ENCODE results near the gene NIPA2. TPM values are rescaled to one million over a fixed set of nuclear protein-coding genes. Genes with fewer than 3 reads are reported as not detected.
A peak's percentile ranks its signal among the peaks of the same experiment; 100 is the strongest.

NIPA2 gene
- total RNA-seq, 1 donor, result 69.1 TPM

GRCh38 chr15:22868928-22869327 is 30.5 kb downstream of the NIPA2 start:
- no peak for TF ChIP-seq CTCF (IDR thresholded peaks at IDR 0.05; ENCODE audit: insufficient read depth, low read depth, low read length)
- DNase-seq (ENCODE audit: low read depth), result no peak
- H3K4me3 ChIP-seq (ENCODE audit: low read depth, low read length), result no peak overlapping the region

- no peak for DNase-seq (ENCODE audit: low read depth)
- H3K4me3 ChIP-seq (ENCODE audit: low read depth, low read length), result no peak overlapping the region
- no peak for TF ChIP-seq CTCF (IDR thresholded peaks at IDR 0.05; ENCODE audit: insufficient read depth, low read depth, low read length)
Observed at GRCh38 chr15:22869856-22870255, 31.4 kb downstream of the NIPA2 start.

- DNase-seq (ENCODE audit: low read depth), result no peak
- no peak overlapping the region for H3K4me3 ChIP-seq (ENCODE audit: low read depth, low read length)
- TF ChIP-seq CTCF (IDR thresholded peaks at IDR 0.05; ENCODE audit: insufficient read depth, low read depth, low read length), result no peak
Observed at GRCh38 chr15:22870865-22871264, 32.4 kb downstream of the NIPA2 start.

GRCh38 chr15:22871481-22872086 is 33.1 kb downstream of the NIPA2 start:
- no peak for TF ChIP-seq CTCF (IDR thresholded peaks at IDR 0.05; ENCODE audit: insufficient read depth, low read depth, low read length)
- no peak overlapping the region for H3K4me3 ChIP-seq (ENCODE audit: low read depth, low read length)
- no peak for DNase-seq (ENCODE audit: low read depth)

GRCh38 chr15:22872936-22873701 is 34.7 kb downstream of the NIPA2 start:
- TF ChIP-seq CTCF (IDR thresholded peaks at IDR 0.05; ENCODE audit: insufficient read depth, low read depth, low read length), result no peak
- H3K4me3 ChIP-seq (ENCODE audit: low read depth, low read length), result no peak overlapping the region
- DNase-seq (ENCODE audit: low read depth), result peak; percentile 53

- no peak overlapping the region for H3K4me3 ChIP-seq (ENCODE audit: low read depth, low read length)
- no peak for TF ChIP-seq CTCF (IDR thresholded peaks at IDR 0.05; ENCODE audit: insufficient read depth, low read depth, low read length)
- DNase-seq (ENCODE audit: low read depth), result no peak
Observed at GRCh38 chr15:22873841-22874240, 35.4 kb downstream of the NIPA2 start.

Data from fibroblast of villous mesenchyme (primary cell).